ENCODE measurements around the gene FCHO2. TPM values are rescaled to one million over a fixed set of nuclear protein-coding genes. Genes with fewer than 3 reads are reported as not detected.
A peak's percentile ranks its signal among the peaks of the same experiment; 100 is the strongest.
"Not testable (repeated sequence)": the region's sequence is repeated elsewhere in the genome, so short reads cannot be mapped to it uniquely, and the experiment has no call there.

FCHO2 gene
- total RNA-seq, result 27.2 TPM

GRCh38 chr5:72955768-72956323, at the start of gene FCHO2:
Gene FCHO2, plus strand, starts transcription at chr5:72956041. Its CDS starts 56 bp downstream, at chr5:72956097.
- DNase-seq, result peak; percentile 99

GRCh38 chr5:72906806-72907205, 49.0 kb upstream of the FCHO2 start:
- no peak for DNase-seq

GRCh38 chr5:72908664-72909063, 47.2 kb upstream of the FCHO2 start:
- no peak for DNase-seq

GRCh38 chr5:72917371-72917776, 38.5 kb upstream of the FCHO2 start:
- DNase-seq, result no peak

GRCh38 chr5:72920690-72921502, 34.9 kb upstream of the FCHO2 start:
- DNase-seq, result peak; percentile 44

GRCh38 chr5:72921886-72922285, 34.0 kb upstream of the FCHO2 start:
- DNase-seq, result peak; percentile 25

- DNase-seq, result no peak
Measured at GRCh38 chr5:72922422-72922821, 33.4 kb upstream of the FCHO2 start.

GRCh38 chr5:72925336-72926010, 30.4 kb upstream of the FCHO2 start:
- DNase-seq, result no peak

GRCh38 chr5:72932686-72933085, 23.2 kb upstream of the FCHO2 start:
- not testable (repeated sequence) for DNase-seq

- DNase-seq, result not testable (repeated sequence)
Measured at GRCh38 chr5:72934953-72935725, 20.7 kb upstream of the FCHO2 start.

GRCh38 chr5:72936893-72937292, 18.9 kb upstream of the FCHO2 start:
- no peak for DNase-seq

- DNase-seq, result no peak
Measured at GRCh38 chr5:72937517-72938061, 18.3 kb upstream of the FCHO2 start.

GRCh38 chr5:72938206-72938605, 17.6 kb upstream of the FCHO2 start:
- DNase-seq, result peak; percentile 48

GRCh38 chr5:72940082-72940481, 15.8 kb upstream of the FCHO2 start:
- DNase-seq, result no peak

GRCh38 chr5:72943307-72943706, 12.5 kb upstream of the FCHO2 start:
- no peak for DNase-seq

- DNase-seq, result no peak
Measured at GRCh38 chr5:72947498-72947897, 8.3 kb upstream of the FCHO2 start.

GRCh38 chr5:72949481-72949880, 6.4 kb upstream of the FCHO2 start:
- DNase-seq, result no peak

GRCh38 chr5:72951671-72952468, 4.0 kb upstream of the FCHO2 start:
- DNase-seq, result no peak

GRCh38 chr5:72954389-72954788, 1.5 kb upstream of the FCHO2 start:
- DNase-seq, result no peak

- DNase-seq, result no peak
Measured at GRCh38 chr5:72955143-72955767, 586 bp upstream of the FCHO2 start.

Data from tongue (tissue), 2 donors.